Renal pelvis (tissue), 4 donors: ENCODE data around the gene KLHDC3. TPM values are rescaled to one million over a fixed set of nuclear protein-coding genes. Genes with fewer than 3 reads are reported as not detected.
"Not testable (repeated sequence)": the region's sequence is repeated elsewhere in the genome, so short reads cannot be mapped to it uniquely, and the experiment has no call there.

Experiments used
- DNase-seq: peaks from one replicate; pipeline ENCODE4 v3.0.0-alpha.2; 2013
- polyA plus RNA-seq, 3 donors: library from polyadenylated mRNA; unstranded; fragments of 120-200 nt; gene quantifications; one replicate each; pipeline ENCODE4 v1.2.1, GENCODE V29; 2013; ENCODE audit not compliant: insufficient read length in 3 of 3

KLHDC3 gene
- polyA plus RNA-seq, 3 donors = 95.6 to 106 (median 106) TPM

- DNase-seq = peak; percentile 99
Measured at GRCh38 chr6:42984001-42984923, 29.8 kb upstream of the KLHDC3 start, which contains the start of gene PPP2R5D. Gene PPP2R5D, plus strand, starts transcription at chr6:42984570. Its CDS starts 108 bp downstream, at chr6:42984678.

GRCh38 chr6:42984924-42985475, 29.0 kb upstream of the KLHDC3 start:
- no peak for DNase-seq

- DNase-seq = no peak
Measured at GRCh38 chr6:42987533-42988451, 26.3 kb upstream of the KLHDC3 start.

- DNase-seq = no peak
Measured at GRCh38 chr6:42988486-42989020, 25.5 kb upstream of the KLHDC3 start.

- DNase-seq = no peak
Measured at GRCh38 chr6:42989923-42990322, 24.1 kb upstream of the KLHDC3 start.

GRCh38 chr6:42993445-42993844, 20.6 kb upstream of the KLHDC3 start:
- no peak for DNase-seq

- no peak for DNase-seq
Measured at GRCh38 chr6:42996513-42996912, 17.5 kb upstream of the KLHDC3 start.

- DNase-seq = not testable (repeated sequence)
Measured at GRCh38 chr6:42998205-42998604, 15.8 kb upstream of the KLHDC3 start.

- DNase-seq = no peak
Measured at GRCh38 chr6:43001843-43002242, 12.2 kb upstream of the KLHDC3 start.

GRCh38 chr6:43005844-43006243, 8.2 kb upstream of the KLHDC3 start:
- DNase-seq = no peak

GRCh38 chr6:43006251-43006650, 7.8 kb upstream of the KLHDC3 start:
- no peak for DNase-seq

- no peak for DNase-seq
Measured at GRCh38 chr6:43007126-43007525, 6.9 kb upstream of the KLHDC3 start.

GRCh38 chr6:43009124-43009523, 4.9 kb upstream of the KLHDC3 start:
- peak; percentile 16 for DNase-seq

GRCh38 chr6:43011207-43011606, 2.8 kb upstream of the KLHDC3 start:
- no peak for DNase-seq

GRCh38 chr6:43012364-43012763, 1.7 kb upstream of the KLHDC3 start:
- DNase-seq = no peak

GRCh38 chr6:43013097-43013842, 779 bp upstream of the KLHDC3 start:
- DNase-seq = peak; percentile 11

GRCh38 chr6:43014434-43014909, 423 bp downstream of the KLHDC3 start:
- peak; percentile 3 for DNase-seq

GRCh38 chr6:43016176-43016942, 2.3 kb downstream of the KLHDC3 start:
- DNase-seq = no peak

- no peak for DNase-seq
Measured at GRCh38 chr6:43016943-43017334, 2.9 kb downstream of the KLHDC3 start.

GRCh38 chr6:43019152-43019551, 5.1 kb downstream of the KLHDC3 start:
- no peak for DNase-seq
